Esophagus squamous epithelium (tissue), 4 donors: ENCODE results near the gene ENTR1.

Source experiments
- CTCF ChIP-seq, 6 experiments: fragments of 450-650 bp in 4 of 6; fragments of 200-600 bp in 2 of 6; sonication (generic) in 2 of 6; IDR thresholded peaks; one replicate each; pipeline ENCODE4 v1.5.1; 2016 to 2019; ENCODE audit warnings: antibody characterized with exemption in 6 of 6, mild to moderate bottlenecking in 4 of 6, moderate library complexity in 4 of 6
- POLR2A ChIP-seq, 4 donors: fragments of 450-650 bp; IDR thresholded peaks; one replicate each; pipeline ENCODE4 v1.6.1; 2017; ENCODE audit warnings: antibody characterized with exemption in 4 of 4, mild to moderate bottlenecking in 4 of 4, moderate library complexity in 3 of 4

- no peak for TF ChIP-seq POLR2A (IDR thresholded peaks at IDR 0.05)
- TF ChIP-seq CTCF (IDR thresholded peaks at IDR 0.05) = no peak
Observed at GRCh38 chr9:136357202-136357725, 53.1 kb downstream of the ENTR1 start.
